Naive thymus-derived CD4-positive, alpha-beta T cell (primary cell): Measurements from ENCODE around the gene FRMD6. TPM values are rescaled to one million over a fixed set of nuclear protein-coding genes. Genes with fewer than 3 reads are reported as not detected.
A peak's percentile ranks its signal among the peaks of the same experiment; 100 is the strongest.
"Not testable (repeated sequence)": the region's sequence is repeated elsewhere in the genome, so short reads cannot be mapped to it uniquely, and the experiment has no call there.

Experiments
- ATAC-seq: fragments of 150-1000 bp; cut with Tn5 transposase; 2 replicates; pipeline ENCODE4 v1.10.0; 2021; ENCODE audit warnings: mild to moderate bottlenecking, moderate library complexity
- CTCF ChIA-PET: fragments of 350-600 bp; sonication (Branson Sonifier 250); formaldehyde crosslinking; loops from one replicate; lab custom pipeline; 2021; ENCODE audit warnings: antibody characterized with exemption; lab: Charles Lee
- POLR2A ChIA-PET: fragments of 350-600 bp; sonication (Branson Sonifier 250); formaldehyde crosslinking; loops from one replicate; lab custom pipeline; 2021; ENCODE audit warnings: antibody characterized with exemption, inconsistent platforms; lab: Charles Lee
- DNase-seq, 9 donors: peaks; one replicate each; pipeline versions ENCODE4 v3.0.0 to v3.0.0-alpha.2; 2020 to 2022; ENCODE audit warnings: mixed read lengths in 1 of 9
- H3K27ac ChIP-seq: one replicate; pipeline ENCODE4 v1.7.0; 2013; ENCODE audit warnings: mild to moderate bottlenecking, low read depth, low read length, moderate library complexity
- H3K27me3 ChIP-seq, 2 donors: one replicate each; pipeline ENCODE4 v1.7.0; 2013; ENCODE audit warnings: low read length in 2 of 2, mild to moderate bottlenecking in 2 of 2, moderate library complexity in 2 of 2; ENCODE audit not compliant: control insufficient read depth in 2 of 2, insufficient read depth in 2 of 2
- H3K36me3 ChIP-seq, 3 experiments: 1 replicate in 2 of 3; 2 replicates in 1 of 3; pipeline ENCODE4 v1.7.0; 2013; ENCODE audit warnings: low read length in 3 of 3, mild to moderate bottlenecking in 3 of 3, moderate library complexity in 1 of 3; ENCODE audit not compliant: insufficient read depth in 3 of 3, control insufficient read depth in 2 of 3
- H3K4me1 ChIP-seq, 2 donors: one replicate each; pipeline ENCODE4 v1.7.0; 2013; ENCODE audit warnings: low read length in 2 of 2, mild to moderate bottlenecking in 2 of 2, moderate library complexity in 1 of 2; ENCODE audit not compliant: control insufficient read depth in 2 of 2, insufficient read depth in 2 of 2
- H3K4me3 ChIP-seq: 2 replicates; pipeline ENCODE4 v1.7.0; 2013; ENCODE audit warnings: mild to moderate bottlenecking, low read length
- H3K9me3 ChIP-seq, 3 experiments: 1 replicate in 2 of 3; 2 replicates in 1 of 3; pipeline ENCODE4 v1.7.0; 2013; ENCODE audit warnings: low read length in 3 of 3; ENCODE audit not compliant: control insufficient read depth in 2 of 3
- H3K27ac Mint-ChIP-seq, 9 donors: one replicate each; pipeline ENCODE4 v1.8.0; 2020 to 2022; ENCODE audit warnings: mixed read lengths in 9 of 9, mild to moderate bottlenecking in 8 of 9, moderate library complexity in 5 of 9, inconsistent platforms in 2 of 9
- H3K27me3 Mint-ChIP-seq, 5 donors: one replicate each; pipeline ENCODE4 v1.8.0; 2021 to 2022; ENCODE audit warnings: mixed read lengths in 5 of 5, mild to moderate bottlenecking in 1 of 5
- H3K36me3 Mint-ChIP-seq, 5 donors: one replicate each; pipeline ENCODE4 v1.8.0; 2020 to 2022; ENCODE audit warnings: mixed read lengths in 5 of 5, mild to moderate bottlenecking in 3 of 5, inconsistent platforms in 1 of 5
- H3K4me1 Mint-ChIP-seq, 7 donors: one replicate each; pipeline ENCODE4 v1.8.0; 2020 to 2022; ENCODE audit warnings: mixed read lengths in 7 of 7, mild to moderate bottlenecking in 3 of 7, inconsistent platforms in 1 of 7
- H3K4me3 Mint-ChIP-seq, 10 donors: one replicate each; pipeline ENCODE4 v1.8.0; 2020 to 2022; ENCODE audit warnings: mild to moderate bottlenecking in 10 of 10, mixed read lengths in 10 of 10, moderate library complexity in 6 of 10, inconsistent platforms in 2 of 10
- H3K9me3 Mint-ChIP-seq, 11 donors: one replicate each; pipeline ENCODE4 v1.8.0; 2020 to 2022; ENCODE audit warnings: mixed read lengths in 11 of 11, mild to moderate bottlenecking in 4 of 11, inconsistent platforms in 1 of 11, moderate library complexity in 1 of 11
- intact Hi-C, 2 donors: fragments of 100-400 bp; cut with micrococcal nuclease; formaldehyde crosslinking; loops; one replicate each; pipeline ENCODE4 v1.15.1; 2023
- polyA plus RNA-seq, 2 donors: library from polyadenylated mRNA; unstranded; fragments of 300-500 nt; fragmentation: Illumina TruSeq; gene quantifications; one replicate each; pipeline ENCODE4 v1.2.3, GENCODE V29; 2021
- total RNA-seq, 6 experiments: library from RNA in 5 of 6; stranded (reverse) in 5 of 6; gene quantifications; 1 replicate in 5 of 6; 2 replicates in 1 of 6; pipeline ENCODE4 v1.2.3 and lab custom pipeline; 2021 to 2026

FRMD6 gene
- total and polyA plus RNA-seq, 7 experiments from 2014 or later: 0.28 to 4.8 (median 3.8) TPM

GRCh38 chr14:51765726-51766125, 114.0 kb downstream of the FRMD6 start:
- H3K4me1 ChIP-seq, H3K9me3 Mint-ChIP-seq, H3K36me3 Mint-ChIP-seq, POLR2A ChIA-PET, H3K27ac ChIP-seq, H3K9me3 ChIP-seq, H3K4me3 ChIP-seq, H3K4me3 Mint-ChIP-seq, intact Hi-C loops, ATAC-seq, H3K27me3 ChIP-seq, H3K27ac Mint-ChIP-seq, DNase-seq, H3K4me1 Mint-ChIP-seq, H3K36me3 ChIP-seq: not testable (repeated sequence)
- H3K27me3 Mint-ChIP-seq: peaks cover 10 to 24% (median 20%) of the 10 kb centered on the region in 5 donors
- CTCF ChIA-PET: interaction anchor here (0.9 kb wide), 1 partner anchor 213 kb away, joined by 3 read pairs; no protein-coding TSS in a partner anchor

GRCh38 chr14:51766586-51766985, 114.9 kb downstream of the FRMD6 start:
- ATAC-seq, H3K4me3 Mint-ChIP-seq, DNase-seq, H3K9me3 Mint-ChIP-seq, POLR2A ChIA-PET, H3K27me3 ChIP-seq, H3K27ac ChIP-seq, H3K4me1 ChIP-seq, H3K36me3 ChIP-seq, CTCF ChIA-PET, H3K4me3 ChIP-seq, intact Hi-C loops, H3K27ac Mint-ChIP-seq, H3K4me1 Mint-ChIP-seq, H3K9me3 ChIP-seq, H3K36me3 Mint-ChIP-seq: not testable (repeated sequence)
- peaks cover 10 to 24% (median 20%) of the 10 kb centered on the region in 5 donors for H3K27me3 Mint-ChIP-seq

- intact Hi-C loops, H3K9me3 Mint-ChIP-seq, H3K36me3 Mint-ChIP-seq, H3K27me3 ChIP-seq, H3K9me3 ChIP-seq, CTCF ChIA-PET, H3K4me1 Mint-ChIP-seq, H3K27ac ChIP-seq, ATAC-seq, H3K27ac Mint-ChIP-seq, H3K4me3 ChIP-seq, DNase-seq, H3K4me1 ChIP-seq, H3K36me3 ChIP-seq, POLR2A ChIA-PET, H3K4me3 Mint-ChIP-seq: not testable (repeated sequence)
- H3K27me3 Mint-ChIP-seq: peaks cover 9 to 15% (median 10%) of the 10 kb centered on the region in 5 donors
Observed at GRCh38 chr14:51769261-51769660, 117.6 kb downstream of the FRMD6 start.

GRCh38 chr14:51774209-51774608, 122.5 kb downstream of the FRMD6 start:
- Histone ChIP-seq H3K9me3 (no peaks in the 10 kb centered on the region), H3K27ac (no peak overlapping the region), H3K27me3 (no peaks in the 10 kb centered on the region), H3K36me3 (no peaks in the 10 kb centered on the region), H3K4me3 (no peak overlapping the region), H3K4me1 (no peaks in the 10 kb centered on the region)
- Mint-ChIP-seq H3K4me3 (no peak overlapping the region), H3K27ac (no peak overlapping the region), H3K27me3 (peaks cover 0 to 10% (median 6%) of the 10 kb centered on the region in 5 donors), H3K36me3 (no peaks in the 10 kb centered on the region), H3K9me3 (no peaks in the 10 kb centered on the region), H3K4me1 (peaks cover 0 to 7% (median 5%) of the 10 kb centered on the region in 7 donors)
- POLR2A ChIA-PET: no interaction called here
- intact Hi-C loops: no loop called here
- DNase-seq: no peak
- CTCF ChIA-PET: no interaction called here
- ATAC-seq: peak; percentile 16

DNA sequence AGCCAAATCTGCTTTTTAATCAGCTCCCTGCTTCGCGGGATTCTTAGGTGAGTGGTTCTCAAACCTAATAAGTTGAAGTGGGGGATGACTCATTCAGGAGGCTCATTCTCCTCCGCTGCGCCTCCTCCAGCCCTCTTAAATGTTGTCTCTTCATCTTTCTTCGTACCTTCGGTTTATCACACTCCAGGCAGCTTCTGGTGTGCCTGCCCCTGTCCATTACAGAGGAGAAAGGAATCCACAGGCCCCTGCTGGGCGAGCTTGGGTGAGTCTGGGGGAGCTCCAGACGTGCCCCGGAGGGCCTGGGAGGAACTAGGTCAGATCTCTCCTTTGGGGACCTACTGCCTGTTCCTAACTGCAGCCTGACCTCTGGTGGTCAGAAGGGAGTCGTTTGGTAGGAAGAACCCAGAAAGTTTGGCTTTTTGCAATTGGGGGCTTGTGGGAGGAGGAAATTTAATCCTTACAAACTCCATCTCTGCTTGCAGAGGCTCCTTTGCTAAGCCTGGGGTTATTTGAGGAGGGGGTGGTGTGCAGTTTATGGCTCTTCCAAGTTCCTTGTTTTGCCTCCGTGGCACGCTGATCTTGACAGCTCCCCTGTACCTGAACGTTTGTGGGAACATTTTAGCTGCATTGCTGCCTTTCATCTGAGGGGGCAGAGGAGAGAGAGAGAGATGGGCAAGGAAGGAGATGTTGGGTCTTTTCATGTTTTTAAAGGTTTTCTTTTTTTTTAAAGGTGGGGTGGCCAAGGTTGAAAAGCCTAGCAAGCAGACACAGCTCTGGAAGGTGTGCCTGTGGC, 124.6 kb downstream of the FRMD6 start:
- Mint-ChIP-seq H3K4me1 (peaks cover 16 to 24% (median 18%) of the 10 kb centered on the region in 7 donors), H3K27me3 (peaks cover 0 to 19% (median 6%) of the 10 kb centered on the region in 5 donors), H3K36me3 (no peaks in the 10 kb centered on the region), H3K9me3 (peaks cover 0 to 1% (median 0%) of the 10 kb centered on the region in 11 donors), H3K4me3 (peak overlapping the region in 1 of 10 donors; percentile 2), H3K27ac (peak overlapping the region in 1 of 9 donors; percentile 41)
- Histone ChIP-seq H3K27ac (no peak overlapping the region), H3K4me1 (peaks cover 5 to 11% of the 10 kb centered on the region in 2 donors), H3K9me3 (no peaks in the 10 kb centered on the region), H3K4me3 (no peak overlapping the region), H3K27me3 (no peaks in the 10 kb centered on the region), H3K36me3 (no peaks in the 10 kb centered on the region)
- ATAC-seq (no peak), DNase-seq (peak in 3 of 9 donors; percentile 12 to 29 (median 19))
- ChIA-PET CTCF (interaction anchor here (0.6 to 6.8 kb wide), 8 partner anchors 33 to 679 kb away, joined by 3 to 48 read pairs (median 3); no protein-coding TSS in a partner anchor), POLR2A (no interaction called here)
- intact Hi-C loops: loop anchor here (1.0 to 5.0 kb wide), 4 partner anchors 221 to 619 kb away; no protein-coding TSS in a partner anchor

DNA sequence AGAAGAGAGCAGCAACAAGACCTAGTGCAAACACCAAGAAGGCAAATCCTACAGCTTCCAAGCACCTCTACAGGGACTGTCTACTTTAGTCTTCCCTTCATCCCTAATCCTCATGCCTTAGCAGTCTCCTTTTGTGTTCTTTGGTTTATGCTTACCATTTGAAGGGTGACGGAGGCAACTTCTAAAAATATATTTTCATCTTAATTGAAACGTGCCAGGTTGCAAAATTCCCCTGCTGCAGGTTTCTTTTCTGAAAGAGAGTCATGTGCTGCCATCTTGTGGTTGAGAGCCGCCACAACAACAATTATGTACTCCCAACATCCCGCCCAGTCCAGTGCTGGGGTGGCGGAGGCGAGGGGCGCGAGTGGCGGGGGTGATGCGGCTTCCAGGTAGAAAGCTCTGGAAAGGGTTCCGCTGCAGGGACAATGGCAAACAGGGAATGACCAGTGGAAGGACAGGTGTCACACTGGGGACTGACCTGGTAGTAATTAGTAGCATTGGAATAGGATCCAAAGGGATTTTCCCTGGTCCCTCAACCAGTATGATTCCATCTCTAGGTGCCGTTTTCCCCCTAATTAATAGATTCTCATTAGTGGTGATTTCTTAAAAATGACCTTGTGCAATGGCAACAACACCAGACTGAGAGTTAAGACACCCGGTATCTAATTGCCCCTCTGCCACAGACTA, 128.4 kb downstream of the FRMD6 start:
- peaks cover 0 to 48% (median 5%) of the 10 kb centered on the region in 5 donors for H3K27me3 Mint-ChIP-seq
- peak; percentile 34 to 74 (median 64) for DNase-seq
- intact Hi-C loops: loop anchor here (1.0 to 10.0 kb wide), 11 partner anchors 67 to 685 kb away; partner anchors contain the start of genes TRIM9 (in 2 of the 2) and GNG2 (in 1 of the 2)
- H3K4me1 ChIP-seq: peaks cover 5 to 15% of the 10 kb centered on the region in 2 donors
- ChIA-PET POLR2A (interaction anchor here (0.5 to 1.0 kb wide), 3 partner anchors 80 to 685 kb away, joined by 3 read pairs; no protein-coding TSS in a partner anchor), CTCF (interaction anchor here (0.6 to 6.8 kb wide), 14 partner anchors 9 to 500 kb away, joined by 3 to 48 read pairs (median 3); partner anchors contain the start of gene GNG2)
- peak; percentile 84 for ATAC-seq
- H3K36me3 ChIP-seq: no peaks in the 10 kb centered on the region
- peak overlapping the region; percentile 5 to 76 (median 53) for H3K4me3 Mint-ChIP-seq
- peak overlapping the region in 6 of 9 donors; percentile 35 to 89 (median 46) for H3K27ac Mint-ChIP-seq
- no peak overlapping the region for H3K4me3 ChIP-seq
- H3K4me1 Mint-ChIP-seq: peaks cover 18 to 34% (median 26%) of the 10 kb centered on the region in 7 donors
- no peaks in the 10 kb centered on the region for H3K27me3 ChIP-seq
- no peaks in the 10 kb centered on the region for H3K9me3 ChIP-seq
- no peak overlapping the region for H3K27ac ChIP-seq
- peaks cover 0 to 6% (median 3%) of the 10 kb centered on the region in 5 donors for H3K36me3 Mint-ChIP-seq
- peaks cover 0 to 8% (median 2%) of the 10 kb centered on the region in 11 donors for H3K9me3 Mint-ChIP-seq
